Muscle layer of colon (tissue), 2 donors: ENCODE measurements around the gene CFAP97D2.
"Not testable (repeated sequence)": the region's sequence is repeated elsewhere in the genome, so short reads cannot be mapped to it uniquely, and the experiment has no call there.

Experiments
- H3K27ac ChIP-seq: one replicate; pipeline ENCODE4 v1.7.0; 2013; ENCODE audit warnings: low read depth, mild to moderate bottlenecking, low read length, moderate library complexity
- H3K27me3 ChIP-seq, 2 donors: one replicate each; pipeline ENCODE4 v1.7.0; 2013; ENCODE audit warnings: low read length in 2 of 2, mild to moderate bottlenecking in 2 of 2; ENCODE audit not compliant: insufficient read depth in 2 of 2, control insufficient read depth in 1 of 2
- H3K36me3 ChIP-seq: one replicate; pipeline ENCODE4 v1.7.0; 2013; ENCODE audit warnings: mild to moderate bottlenecking, low read length; ENCODE audit not compliant: insufficient read depth
- H3K4me1 ChIP-seq: one replicate; pipeline ENCODE4 v1.7.0; 2013; ENCODE audit warnings: mild to moderate bottlenecking, low read length; ENCODE audit not compliant: insufficient read depth
- H3K4me3 ChIP-seq, 2 donors: one replicate each; pipeline ENCODE4 v1.7.0; 2013; ENCODE audit warnings: low read length in 2 of 2, low read depth in 1 of 2, mild to moderate bottlenecking in 1 of 2, moderate library complexity in 1 of 2
- H3K9ac ChIP-seq: one replicate; pipeline ENCODE4 v1.7.0; 2013; ENCODE audit warnings: low read length
- H3K9me3 ChIP-seq: one replicate; pipeline ENCODE4 v1.7.0; 2013; ENCODE audit warnings: mild to moderate bottlenecking, low read length
- donor health status: abdominal sarcoma.
- donor health status: Adenocarcinoma of cecum.

CFAP97D2 gene

GRCh38 chr13:114145722-114146121, 33.3 kb upstream of the CFAP97D2 start:
- Histone ChIP-seq H3K4me3 (no peak overlapping the region), H3K27ac (no peak overlapping the region), H3K36me3 (no peaks in the 10 kb centered on the region), H3K27me3 (no peaks in the 10 kb centered on the region), H3K9ac (no peak overlapping the region), H3K9me3 (no peaks in the 10 kb centered on the region), H3K4me1 (no peaks in the 10 kb centered on the region)

- Histone ChIP-seq H3K4me3 (no peak overlapping the region), H3K27me3 (no peaks in the 10 kb centered on the region), H3K36me3 (no peaks in the 10 kb centered on the region), H3K9ac (no peak overlapping the region), H3K27ac (no peak overlapping the region), H3K4me1 (no peaks in the 10 kb centered on the region), H3K9me3 (no peaks in the 10 kb centered on the region)
These were observed 32.9 kb upstream of the CFAP97D2 start for GRCh38 chr13:114146173-114146572.

- Histone ChIP-seq H3K36me3 (no peaks in the 10 kb centered on the region), H3K4me3 (no peak overlapping the region), H3K4me1 (no peaks in the 10 kb centered on the region), H3K9ac (no peak overlapping the region), H3K27me3 (no peaks in the 10 kb centered on the region), H3K9me3 (no peaks in the 10 kb centered on the region), H3K27ac (no peak overlapping the region)
These were observed 32.4 kb upstream of the CFAP97D2 start for GRCh38 chr13:114146629-114147028.

GRCh38 chr13:114147803-114148520, 31.1 kb upstream of the CFAP97D2 start:
- Histone ChIP-seq H3K9me3 (no peaks in the 10 kb centered on the region), H3K4me3 (no peak overlapping the region), H3K27ac (no peak overlapping the region), H3K9ac (no peak overlapping the region), H3K27me3 (no peaks in the 10 kb centered on the region), H3K4me1 (no peaks in the 10 kb centered on the region), H3K36me3 (no peaks in the 10 kb centered on the region)

GRCh38 chr13:114148521-114148855, 30.6 kb upstream of the CFAP97D2 start:
- no peaks in the 10 kb centered on the region for H3K4me1 ChIP-seq
- no peaks in the 10 kb centered on the region for H3K27me3 ChIP-seq
- no peak overlapping the region for H3K9ac ChIP-seq
- H3K27ac ChIP-seq, result no peak overlapping the region
- no peaks in the 10 kb centered on the region for H3K9me3 ChIP-seq
- H3K4me3 ChIP-seq, result no peak overlapping the region
- H3K36me3 ChIP-seq, result no peaks in the 10 kb centered on the region

GRCh38 chr13:114148886-114149285, 30.2 kb upstream of the CFAP97D2 start:
- H3K9ac ChIP-seq, H3K9me3 ChIP-seq, H3K4me3 ChIP-seq, H3K27ac ChIP-seq, H3K27me3 ChIP-seq, H3K4me1 ChIP-seq, H3K36me3 ChIP-seq: not testable (repeated sequence)

GRCh38 chr13:114149774-114150740, 29.0 kb upstream of the CFAP97D2 start:
- H3K36me3 ChIP-seq, result no peaks in the 10 kb centered on the region
- no peaks in the 10 kb centered on the region for H3K27me3 ChIP-seq
- H3K27ac ChIP-seq, result no peak overlapping the region
- H3K4me3 ChIP-seq, result no peak overlapping the region
- H3K9me3 ChIP-seq, result no peaks in the 10 kb centered on the region
- no peaks in the 10 kb centered on the region for H3K4me1 ChIP-seq
- no peak overlapping the region for H3K9ac ChIP-seq

- Histone ChIP-seq H3K36me3 (no peaks in the 10 kb centered on the region), H3K4me1 (no peaks in the 10 kb centered on the region), H3K27ac (no peak overlapping the region), H3K4me3 (no peak overlapping the region), H3K9ac (no peak overlapping the region), H3K27me3 (no peaks in the 10 kb centered on the region), H3K9me3 (no peaks in the 10 kb centered on the region)
These were observed 28.0 kb upstream of the CFAP97D2 start for GRCh38 chr13:114151031-114151430.

- no peaks in the 10 kb centered on the region for H3K9me3 ChIP-seq
- no peak overlapping the region for H3K4me3 ChIP-seq
- H3K27me3 ChIP-seq, result no peaks in the 10 kb centered on the region
- H3K36me3 ChIP-seq, result no peaks in the 10 kb centered on the region
- H3K4me1 ChIP-seq, result no peaks in the 10 kb centered on the region
- H3K9ac ChIP-seq, result no peak overlapping the region
- no peak overlapping the region for H3K27ac ChIP-seq
These were observed 27.3 kb upstream of the CFAP97D2 start for GRCh38 chr13:114151565-114152284.

GRCh38 chr13:114152285-114152645, 26.8 kb upstream of the CFAP97D2 start:
- Histone ChIP-seq H3K4me3 (no peak overlapping the region), H3K4me1 (no peaks in the 10 kb centered on the region), H3K9ac (no peak overlapping the region)

GRCh38 chr13:114152831-114153371, 26.2 kb upstream of the CFAP97D2 start:
- Histone ChIP-seq H3K9ac (no peak overlapping the region), H3K27me3 (no peaks in the 10 kb centered on the region), H3K36me3 (no peaks in the 10 kb centered on the region), H3K4me1 (no peaks in the 10 kb centered on the region), H3K4me3 (no peak overlapping the region), H3K27ac (no peak overlapping the region), H3K9me3 (no peaks in the 10 kb centered on the region)

More at GRCh38 chr13:114152285-114152645, 26.8 kb upstream of the CFAP97D2 start:
- H3K27ac ChIP-seq, result no peak overlapping the region
- no peaks in the 10 kb centered on the region for H3K36me3 ChIP-seq
- no peaks in the 10 kb centered on the region for H3K27me3 ChIP-seq
- no peaks in the 10 kb centered on the region for H3K9me3 ChIP-seq
